SK-N-DZ (cell line): ENCODE data around the gene SKA1.
"Not testable (repeated sequence)": the region's sequence is repeated elsewhere in the genome, so short reads cannot be mapped to it uniquely, and the experiment has no call there.

Source experiments
- DNase-seq: peaks from one replicate; pipeline ENCODE4 v3.0.0-alpha.2; 2015; ENCODE audit warnings: low spot score

SKA1 gene

DNA sequence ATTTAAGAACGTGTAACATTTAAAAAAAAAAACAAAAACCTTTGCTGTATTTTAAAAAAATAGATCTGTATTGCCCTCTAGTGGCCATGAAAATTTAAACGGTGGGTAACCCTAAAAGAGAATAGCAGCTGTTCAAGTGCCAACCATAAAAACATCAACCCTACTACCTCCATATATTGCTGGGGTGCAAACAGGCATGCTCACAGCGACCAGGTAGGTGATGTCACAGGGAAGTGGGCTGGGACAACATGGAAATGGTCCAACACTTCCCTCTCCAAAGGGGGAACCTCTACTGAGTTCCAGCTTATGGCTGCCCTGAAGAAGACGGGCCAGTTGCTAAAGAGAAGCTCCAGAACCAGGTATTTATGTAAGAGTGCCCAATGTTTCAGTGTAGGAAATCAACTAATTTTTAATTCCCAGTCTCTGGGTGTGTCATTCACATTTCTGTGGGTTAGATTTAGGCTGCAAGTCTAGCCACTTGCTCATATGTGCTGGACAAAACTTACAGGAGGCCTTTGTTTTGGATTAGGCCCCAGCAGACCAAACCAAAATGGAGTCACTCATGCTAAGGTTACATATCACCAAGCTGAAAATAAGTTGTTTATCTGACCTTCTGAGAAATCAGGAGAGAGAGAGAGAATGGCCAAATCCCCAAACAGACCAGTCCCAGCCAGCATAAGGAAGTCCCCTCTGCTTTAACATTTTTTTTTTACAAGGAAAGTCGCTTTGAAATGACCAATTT is 54.5 kb downstream of the SKA1 start:
- DNase-seq: no peak

GRCh38 chr18:50432915-50433314 is 58.1 kb downstream of the SKA1 start:
- no peak for DNase-seq

DNA sequence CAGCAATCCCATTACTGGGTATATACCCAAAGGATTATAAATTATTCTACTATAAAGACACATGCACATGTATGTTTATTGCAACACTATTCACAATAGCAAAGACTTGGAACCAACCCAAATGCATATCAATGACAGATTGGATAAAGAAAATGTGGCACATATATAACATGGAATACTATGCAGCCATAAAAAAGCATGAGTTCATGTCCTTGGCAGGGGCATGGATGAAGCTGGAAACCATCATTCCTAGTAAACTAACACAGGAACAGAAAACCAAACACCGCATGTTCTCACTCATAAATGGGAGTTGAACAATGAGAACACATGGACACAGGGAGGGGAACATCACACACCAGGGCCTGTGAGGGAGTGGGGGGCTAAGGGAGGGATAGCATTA is 61.9 kb downstream of the SKA1 start:
- not testable (repeated sequence) for DNase-seq

- DNase-seq: no peak
Observed at GRCh38 chr18:50439460-50440015, 64.7 kb downstream of the SKA1 start.

- DNase-seq: no peak
Observed at GRCh38 chr18:50441016-50441415, 66.2 kb downstream of the SKA1 start.

DNA sequence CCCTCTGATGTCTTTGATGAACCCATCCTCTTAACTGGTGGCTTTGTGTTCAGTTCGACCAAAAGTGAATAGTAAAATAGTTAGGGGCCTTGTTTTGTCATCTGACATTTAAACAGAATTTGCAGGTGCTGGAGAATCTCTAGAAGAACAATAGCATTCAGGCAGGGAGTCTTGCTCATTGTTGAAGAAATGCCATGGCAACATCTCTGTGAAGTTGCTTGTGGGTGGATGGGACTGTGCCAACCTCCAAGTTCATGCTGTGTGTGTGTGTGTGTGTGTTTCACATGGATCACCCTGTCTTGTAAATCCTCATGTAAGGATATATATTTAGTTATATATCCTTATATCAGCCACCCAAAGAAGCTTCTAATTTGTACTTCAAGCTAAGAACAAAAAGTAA is 66.7 kb downstream of the SKA1 start:
- DNase-seq: no peak
